Fibroblast of peridontal ligament (primary cell): ENCODE data around the gene FERMT1.
"Not testable (repeated sequence)": the region's sequence is repeated elsewhere in the genome, so short reads cannot be mapped to it uniquely, and the experiment has no call there.

Source experiments
- DNase-seq: peaks from one replicate; pipeline ENCODE4 v3.0.0-alpha.2; 2010; ENCODE audit errors: extremely low read depth

The FERMT1 gene

DNA sequence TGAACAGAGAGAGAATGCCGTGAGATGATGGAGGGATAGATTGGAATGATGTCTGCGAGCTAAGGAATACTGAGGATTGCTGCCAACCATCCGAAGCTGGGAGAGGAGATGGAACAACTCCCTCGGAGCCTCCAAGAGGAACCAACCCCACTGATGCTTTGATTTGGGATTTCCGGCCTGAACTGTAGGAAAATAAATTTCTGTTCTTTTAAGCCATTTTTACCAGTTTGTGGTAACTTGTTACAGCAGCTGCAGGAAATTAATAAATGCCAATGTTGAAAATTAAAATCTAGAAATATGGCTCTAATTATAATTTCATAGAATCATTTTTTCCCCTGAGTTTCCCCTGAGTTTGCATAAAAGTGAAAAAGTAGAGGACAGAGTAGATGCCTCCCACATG is 83.1 kb downstream of the FERMT1 start:
- no peak for DNase-seq

DNA sequence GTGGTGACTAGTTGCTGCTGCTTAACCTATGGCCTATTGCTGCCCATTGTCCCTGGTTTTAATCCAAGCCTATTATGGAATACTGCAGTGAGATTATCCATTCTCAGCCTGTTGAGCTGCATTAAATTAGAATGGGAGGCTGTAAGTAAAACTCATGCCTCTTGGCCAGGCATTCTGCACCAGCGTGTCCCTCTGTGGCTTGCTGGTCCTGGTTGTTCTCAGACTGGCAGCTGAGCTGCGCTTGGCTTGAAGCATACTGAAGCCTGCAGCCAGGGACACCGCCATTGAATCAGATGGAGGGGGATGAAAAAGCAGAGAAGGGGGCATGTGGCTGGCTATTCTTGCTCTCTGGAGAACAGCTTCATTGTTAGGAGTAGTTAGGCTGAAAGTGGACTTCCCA is 84.6 kb downstream of the FERMT1 start:
- no peak for DNase-seq

DNA sequence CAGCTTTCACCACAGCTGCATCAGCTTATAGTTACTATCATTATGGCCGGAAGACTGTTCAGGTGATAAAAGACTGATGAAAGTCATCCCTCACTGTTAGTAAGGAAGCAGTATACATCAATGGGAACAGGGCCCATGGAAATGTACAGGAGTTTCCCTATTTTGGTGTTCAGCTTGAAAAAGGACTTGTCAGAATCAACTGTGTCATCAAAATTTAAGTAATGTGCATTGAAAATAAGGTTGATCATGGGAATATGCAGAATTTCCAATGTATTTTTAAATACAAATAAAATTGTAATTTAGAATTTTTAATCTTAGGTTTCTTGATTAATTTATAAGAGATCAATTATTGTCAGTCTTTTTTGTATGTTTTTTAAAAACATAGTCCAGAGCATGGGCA is 85.7 kb downstream of the FERMT1 start:
- DNase-seq: no peak

DNA sequence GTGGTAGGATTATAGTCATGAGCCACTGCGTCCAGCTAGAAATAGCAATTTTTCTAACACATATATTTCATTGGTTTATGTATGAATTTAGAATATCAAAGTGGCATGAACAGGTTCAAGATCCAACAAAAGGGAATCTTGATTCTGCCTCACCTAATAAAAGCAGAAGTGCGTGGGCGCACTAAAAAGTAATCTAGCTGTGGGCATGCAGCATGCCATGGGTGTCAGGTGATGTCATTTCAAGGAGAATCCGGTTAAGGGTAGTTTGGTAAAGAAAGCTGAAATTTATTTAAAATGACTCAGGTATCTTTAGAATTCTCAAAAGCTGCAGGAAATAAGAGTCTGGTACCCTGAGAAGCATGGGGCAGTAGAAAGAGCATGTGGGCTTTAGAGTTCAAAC is 86.6 kb downstream of the FERMT1 start:
- DNase-seq: no peak

DNA sequence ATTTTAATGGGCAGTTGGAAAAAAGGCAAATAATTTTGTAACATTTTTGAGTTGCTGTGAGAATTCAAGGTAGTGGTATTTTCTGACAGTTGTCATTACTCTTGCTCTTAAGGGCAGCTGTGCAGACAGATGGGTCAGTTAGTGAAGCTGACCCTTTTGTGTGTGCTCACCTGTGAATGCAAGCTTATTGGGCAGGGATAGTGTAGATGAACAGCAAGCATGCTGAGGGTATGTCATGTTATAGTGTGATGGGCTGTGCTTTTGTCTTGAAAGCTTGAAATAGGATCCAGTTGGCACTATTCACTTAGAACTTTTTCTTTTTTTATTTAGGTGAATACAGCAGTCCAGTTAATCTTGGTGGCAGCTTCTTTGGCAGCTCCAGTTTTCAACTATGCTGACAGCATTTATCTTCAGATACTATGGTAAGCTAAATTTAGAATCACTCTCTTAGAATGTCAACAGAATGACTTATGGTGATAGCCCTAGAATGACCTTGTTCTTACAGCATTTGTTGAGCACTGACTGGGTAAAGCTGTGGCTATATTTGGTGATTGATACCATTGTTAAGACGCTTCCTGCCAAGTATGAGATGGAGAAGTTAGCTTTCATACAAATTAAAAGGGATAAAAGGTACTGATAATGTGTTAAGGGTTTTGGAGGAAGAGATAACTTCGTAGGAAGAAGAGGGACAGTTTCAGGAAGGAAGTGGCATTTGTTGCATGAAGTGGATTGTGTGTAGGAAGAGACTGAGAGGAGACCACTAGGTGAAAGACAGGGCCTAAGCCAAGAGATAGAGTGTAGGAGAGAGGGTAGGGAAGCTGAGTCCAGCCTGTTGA is 88.5 kb downstream of the FERMT1 start:
- peak; percentile 33 for DNase-seq

DNA sequence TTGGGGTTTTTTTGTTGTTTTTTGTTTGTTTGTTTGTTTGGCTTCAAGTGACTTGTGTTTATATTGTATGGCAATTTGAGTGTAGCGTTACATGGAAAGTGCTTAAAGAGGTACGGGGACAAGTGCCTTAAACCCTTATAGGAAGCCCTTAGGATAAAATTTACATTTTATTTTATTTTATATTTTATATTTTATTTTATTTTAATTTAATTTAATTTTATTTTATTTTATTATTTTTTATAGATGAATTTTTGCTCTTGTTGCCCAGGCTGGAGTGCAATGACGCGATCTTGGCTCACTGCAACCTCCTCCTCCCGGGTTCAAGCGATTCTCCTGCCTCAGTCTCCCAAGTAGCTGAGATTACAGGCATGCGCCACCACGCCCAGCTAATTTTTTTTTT is 89.9 kb downstream of the FERMT1 start:
- not testable (repeated sequence) for DNase-seq

DNA sequence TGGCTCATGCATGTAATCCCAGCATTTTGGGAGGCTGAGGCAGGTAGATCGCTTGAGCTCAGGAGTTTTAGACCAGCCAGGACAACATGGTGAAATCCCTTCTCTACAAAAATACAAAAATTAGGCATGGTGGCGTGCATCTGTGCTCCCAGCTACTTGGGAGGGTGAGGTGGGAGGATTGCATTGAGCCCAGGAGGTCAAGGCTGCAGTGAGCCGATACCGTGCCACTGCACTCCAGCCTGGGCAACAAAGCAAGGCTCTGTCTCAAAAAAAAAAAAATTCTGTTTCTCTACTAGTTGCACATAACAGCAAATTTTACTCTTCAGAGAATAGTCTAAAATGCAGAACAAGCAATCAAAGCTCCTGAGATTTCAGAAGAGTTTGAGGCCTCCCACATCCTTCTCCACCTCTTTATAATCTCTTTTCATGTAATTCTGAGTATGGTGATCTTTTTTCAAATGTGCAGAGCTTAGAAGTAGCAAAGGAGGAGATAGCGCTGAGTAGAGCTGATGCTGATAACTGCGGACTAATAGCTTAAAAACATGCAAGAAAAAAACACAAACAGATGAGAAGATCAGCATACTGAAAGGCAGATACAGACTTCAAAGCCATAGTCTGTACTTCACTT is 92.3 kb downstream of the FERMT1 start:
- no peak for DNase-seq

DNA sequence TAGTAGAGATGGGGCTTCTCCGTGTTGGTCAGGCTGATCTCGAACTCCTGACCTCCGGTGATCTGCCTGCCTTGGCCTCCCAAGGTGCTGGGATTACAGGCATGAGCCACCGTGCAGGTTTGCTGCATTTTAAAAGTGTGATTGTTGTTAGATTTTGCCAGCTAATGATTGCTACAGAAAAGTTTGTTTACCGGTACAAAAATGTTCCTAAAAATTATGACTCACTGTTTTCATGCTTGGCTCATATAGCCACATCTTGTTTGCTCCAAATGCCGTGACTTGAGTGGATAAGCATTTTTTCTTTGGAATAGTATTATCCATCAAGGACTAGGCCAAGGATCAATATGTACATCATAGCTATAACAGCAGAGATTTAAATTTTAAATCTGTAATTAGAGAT is 93.3 kb downstream of the FERMT1 start:
- peak; percentile 16 for DNase-seq

DNA sequence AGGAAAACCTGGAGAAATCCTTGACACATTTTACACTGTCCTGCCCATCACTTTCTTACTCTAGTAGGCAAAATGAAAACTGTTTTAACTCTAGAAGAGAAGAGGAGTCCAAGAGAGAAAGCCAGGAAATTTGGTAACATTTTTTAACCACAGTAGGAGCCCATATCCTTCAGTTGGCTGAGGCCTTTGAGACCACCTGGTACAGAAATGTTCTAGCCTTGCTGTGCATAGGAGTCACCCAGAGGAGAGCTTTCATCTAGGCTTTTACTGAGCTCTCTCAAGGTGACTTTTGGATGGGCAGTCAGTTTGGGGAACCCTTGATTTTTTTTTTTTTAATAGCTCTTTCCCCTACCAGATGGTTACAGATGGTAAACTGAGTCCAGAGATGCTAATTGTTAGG is 94.0 kb downstream of the FERMT1 start:
- DNase-seq: no peak

DNA sequence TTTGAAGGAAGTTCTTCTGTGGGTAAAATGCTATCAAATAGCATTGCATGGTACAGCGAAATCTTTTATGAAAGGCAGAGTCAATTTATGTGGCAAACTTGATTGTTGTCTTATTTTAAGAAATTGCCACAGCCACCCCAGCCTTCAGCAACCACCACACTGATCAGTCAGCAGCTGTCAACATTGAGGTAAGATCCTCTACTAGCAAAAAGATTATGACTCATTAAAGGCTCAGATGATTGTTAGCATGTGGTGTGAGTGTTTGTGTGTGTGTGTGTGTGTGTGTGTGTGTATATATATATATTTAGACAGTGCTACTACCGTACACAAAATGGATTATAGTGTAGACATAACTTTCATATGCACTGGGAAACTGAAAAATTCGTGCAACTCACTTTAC is 96.8 kb downstream of the FERMT1 start:
- DNase-seq: peak; percentile 56
